Epithelial cell of proximal tubule (primary cell): ENCODE results near the gene AGO4. TPM values are rescaled to one million over a fixed set of nuclear protein-coding genes. Genes with fewer than 3 reads are reported as not detected.

Experiments
- DNase-seq: peaks from one replicate; pipeline ENCODE4 v3.0.0-alpha.2; 2011; ENCODE audit warnings: low read depth
- H3K4me3 ChIP-seq: 2 replicates; pipeline ENCODE4 v1.5.1; 2011; ENCODE audit warnings: low read depth, mild to moderate bottlenecking, low read length
- total RNA-seq: library from RNA; depleted of rRNA; stranded (reverse); fragments of >200 nt; gene quantifications from 2 replicates; pipeline ENCODE4 v1.2.3, GENCODE V29; 2015
- TF ChIP-seq, protein P1 (sequence below): conservative IDR thresholded peaks from 2 replicates; pipeline ENCODE4 v1.5.1; 2012; ENCODE audit warnings: low read depth, mild to moderate bottlenecking, low read length

AGO4 gene
- total RNA-seq, 1 donor from 2014 or later, result 5.9 TPM

DNA sequence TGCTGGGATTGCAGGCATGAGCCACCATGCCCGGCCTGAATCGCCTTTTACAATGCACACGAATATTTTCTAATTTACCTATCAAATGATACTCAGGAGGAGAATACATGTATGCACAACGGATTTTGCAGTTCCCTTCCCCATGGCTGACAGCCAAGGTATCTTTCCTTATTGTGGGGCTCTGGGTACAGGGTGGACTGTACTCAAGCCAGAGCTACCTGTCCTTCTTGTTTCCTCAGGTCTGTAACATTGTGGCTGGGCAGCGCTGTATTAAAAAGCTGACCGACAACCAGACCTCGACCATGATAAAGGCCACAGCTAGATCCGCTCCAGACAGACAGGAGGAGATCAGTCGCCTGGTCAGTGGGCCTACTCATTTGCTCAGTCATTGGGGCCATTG, 93.4 kb downstream of the AGO4 start:
- no peak overlapping the region for H3K4me3 ChIP-seq
- no peak for DNase-seq
- TF ChIP-seq, protein P1, sequence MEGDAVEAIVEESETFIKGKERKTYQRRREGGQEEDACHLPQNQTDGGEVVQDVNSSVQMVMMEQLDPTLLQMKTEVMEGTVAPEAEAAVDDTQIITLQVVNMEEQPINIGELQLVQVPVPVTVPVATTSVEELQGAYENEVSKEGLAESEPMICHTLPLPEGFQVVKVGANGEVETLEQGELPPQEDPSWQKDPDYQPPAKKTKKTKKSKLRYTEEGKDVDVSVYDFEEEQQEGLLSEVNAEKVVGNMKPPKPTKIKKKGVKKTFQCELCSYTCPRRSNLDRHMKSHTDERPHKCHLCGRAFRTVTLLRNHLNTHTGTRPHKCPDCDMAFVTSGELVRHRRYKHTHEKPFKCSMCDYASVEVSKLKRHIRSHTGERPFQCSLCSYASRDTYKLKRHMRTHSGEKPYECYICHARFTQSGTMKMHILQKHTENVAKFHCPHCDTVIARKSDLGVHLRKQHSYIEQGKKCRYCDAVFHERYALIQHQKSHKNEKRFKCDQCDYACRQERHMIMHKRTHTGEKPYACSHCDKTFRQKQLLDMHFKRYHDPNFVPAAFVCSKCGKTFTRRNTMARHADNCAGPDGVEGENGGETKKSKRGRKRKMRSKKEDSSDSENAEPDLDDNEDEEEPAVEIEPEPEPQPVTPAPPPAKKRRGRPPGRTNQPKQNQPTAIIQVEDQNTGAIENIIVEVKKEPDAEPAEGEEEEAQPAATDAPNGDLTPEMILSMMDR, result no peak

DNA sequence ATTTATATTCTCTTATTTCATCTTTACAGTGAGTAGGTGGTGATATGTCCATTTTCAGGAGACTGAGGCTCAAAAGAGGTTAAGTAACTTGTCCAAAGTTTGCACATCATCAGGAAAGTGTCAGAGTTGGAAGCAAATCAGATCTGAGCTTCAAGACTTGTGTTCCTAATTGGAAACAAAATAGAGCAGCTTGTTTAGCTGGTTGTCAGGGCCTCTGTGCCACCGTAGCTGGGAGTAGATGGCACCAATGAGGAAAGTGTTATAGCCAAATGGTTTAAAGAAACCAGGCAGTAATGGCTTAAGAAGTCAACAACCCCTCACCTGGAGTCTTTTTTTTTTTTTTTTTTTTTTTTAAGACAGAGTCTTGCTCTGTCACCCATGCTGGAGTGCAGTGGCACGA, 94.9 kb downstream of the AGO4 start:
- H3K4me3 ChIP-seq, result no peak overlapping the region
- TF ChIP-seq, protein P1, result no peak
- DNase-seq, result no peak

Other genes starting within 250 kb of the AGO4 start
- gene TFAP2E, start 234.7 kb upstream of the AGO4 start, total RNA-seq, result 1.0 TPM in 2 replicates
- 85.6 and 115 TPM in 2 replicates for gene PSMB2, start 166.5 kb upstream of the AGO4 start, total RNA-seq
- gene C1orf216, start 89.1 kb upstream of the AGO4 start, total RNA-seq, result 6.0 and 9.8 TPM in 2 replicates
- gene CLSPN, start 38.0 kb upstream of the AGO4 start, total RNA-seq, result 32.5 and 50.6 TPM in 2 replicates
- gene AGO1, start 75.2 kb downstream of the AGO4 start, total RNA-seq, result 9.2 and 14.3 TPM in 2 replicates
- gene AGO3, start 123.1 kb downstream of the AGO4 start, total RNA-seq, result 6.0 and 19.1 TPM in 2 replicates